GM19455 (cell line): ENCODE results near the gene TMTC2.

Experiments used
- ATAC-seq: cut with Tn5 transposase; IDR thresholded peaks from one replicate; pipeline ENCODE4 v1.9.1; 2021; ENCODE audit not compliant: unreplicated experiment

Gene TMTC2

DNA sequence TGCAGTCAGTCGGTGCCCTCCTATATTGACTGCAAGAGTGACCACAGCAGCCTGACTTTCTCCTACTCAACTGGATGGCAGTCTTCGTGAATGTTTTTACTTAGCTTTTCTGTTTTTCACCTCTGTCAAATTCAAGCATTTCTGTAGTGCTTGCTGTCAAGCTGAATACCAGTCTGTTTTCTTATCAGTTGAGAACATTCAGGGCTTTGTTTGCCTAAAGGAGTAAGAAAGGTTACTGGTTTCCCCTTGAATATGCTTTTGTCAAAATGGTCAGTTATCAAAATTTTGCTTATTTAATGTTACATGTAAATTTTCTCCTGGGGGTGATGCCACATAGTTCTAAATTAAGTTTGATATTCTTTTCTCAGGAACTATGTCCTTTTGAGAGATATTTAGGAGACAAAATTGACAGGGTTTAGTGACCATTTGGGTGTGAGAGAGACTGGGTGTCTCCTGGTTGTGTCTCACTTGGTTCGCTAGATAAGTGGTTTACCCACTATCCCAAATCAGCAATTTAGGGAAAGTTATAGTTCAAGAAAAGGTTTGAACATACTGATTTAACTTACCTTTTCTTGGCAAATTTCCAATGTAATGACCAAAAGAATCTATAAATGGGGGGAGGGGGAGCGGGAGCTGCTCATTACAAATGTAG is 366.3 kb downstream of the TMTC2 start:
- no peak for ATAC-seq

GRCh38 chr12:83057436-83057835 is 370.7 kb downstream of the TMTC2 start:
- no peak for ATAC-seq

GRCh38 chr12:83059107-83059506 is 372.4 kb downstream of the TMTC2 start:
- no peak for ATAC-seq

GRCh38 chr12:83065562-83065961 is 378.9 kb downstream of the TMTC2 start:
- no peak for ATAC-seq

GRCh38 chr12:83067981-83068380 is 381.3 kb downstream of the TMTC2 start:
- no peak for ATAC-seq

- ATAC-seq, result no peak
These were observed 387.7 kb downstream of the TMTC2 start for GRCh38 chr12:83074358-83074894.

DNA sequence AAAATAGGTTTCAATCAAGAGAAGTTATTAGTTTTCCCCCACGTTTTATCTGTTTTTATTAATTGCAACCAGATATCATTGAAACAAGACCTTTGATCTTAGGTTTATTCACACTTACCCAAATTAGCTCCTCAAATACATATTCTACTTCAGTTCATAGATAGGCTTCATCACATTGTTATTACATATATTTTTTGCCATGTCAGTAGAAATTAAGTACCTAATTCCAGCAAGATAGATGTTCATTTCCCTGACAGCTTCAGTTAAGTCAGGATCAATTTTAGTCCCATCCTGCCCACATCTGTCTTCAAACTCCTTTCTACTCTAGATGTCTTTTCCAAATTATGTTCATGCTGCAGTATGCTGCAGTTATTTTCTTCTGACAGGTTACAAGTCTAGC is 388.8 kb downstream of the TMTC2 start:
- no peak for ATAC-seq

- no peak for ATAC-seq
These were observed 390.3 kb downstream of the TMTC2 start for GRCh38 chr12:83077041-83077440.

DNA sequence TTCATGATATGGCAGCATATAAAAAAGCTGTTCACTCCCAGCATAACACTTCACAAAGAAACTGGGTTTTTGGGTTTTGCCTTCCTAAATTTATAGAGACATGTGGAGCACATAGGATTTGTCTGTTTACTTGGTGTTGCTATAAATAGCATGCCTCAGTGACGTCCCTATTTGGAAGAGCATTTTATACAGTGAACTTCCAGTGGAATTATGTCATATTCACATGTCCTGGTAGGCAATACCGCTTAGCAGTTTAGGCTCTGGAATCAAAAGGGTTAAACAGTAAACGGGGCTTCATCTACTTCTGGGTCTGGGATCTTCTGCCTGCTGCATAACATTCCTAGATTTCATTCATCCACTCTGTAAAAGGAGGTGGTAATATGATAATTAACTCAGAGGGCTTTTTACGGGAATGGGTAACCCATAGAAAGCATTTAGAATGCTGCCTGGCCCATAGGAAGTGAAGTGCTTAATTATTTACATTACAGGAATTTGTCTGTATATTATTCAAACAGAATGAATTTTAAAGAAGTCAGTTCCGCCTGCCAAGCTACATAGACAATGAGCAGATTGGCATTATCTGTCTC is 396.1 kb downstream of the TMTC2 start:
- no peak for ATAC-seq

- ATAC-seq, result no peak
These were observed 396.9 kb downstream of the TMTC2 start for GRCh38 chr12:83083616-83084015.

GRCh38 chr12:83084516-83085234 is 398.0 kb downstream of the TMTC2 start:
- no peak for ATAC-seq

DNA sequence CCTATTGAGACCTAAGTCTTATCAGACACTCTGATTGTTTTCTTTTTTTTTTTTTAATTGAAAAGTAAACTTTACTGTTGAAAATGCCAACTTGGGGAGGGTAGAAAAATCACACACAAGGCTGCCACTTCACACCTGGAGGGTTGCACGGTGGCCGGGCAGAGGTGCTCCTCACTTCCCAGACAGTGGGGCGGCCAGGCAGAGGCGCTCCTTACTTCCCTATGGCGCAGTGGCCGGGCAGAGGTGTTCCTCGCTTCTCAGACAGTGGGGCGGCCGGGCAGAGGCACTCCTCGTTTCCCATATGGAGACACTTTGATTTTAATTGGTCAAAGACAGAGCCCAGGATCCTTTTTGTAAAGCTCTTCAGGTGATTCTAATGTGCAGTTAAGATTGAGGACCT is 399.3 kb downstream of the TMTC2 start:
- ATAC-seq, result no peak

- no peak for ATAC-seq
These were observed 402.9 kb downstream of the TMTC2 start for GRCh38 chr12:83089575-83089974.

DNA sequence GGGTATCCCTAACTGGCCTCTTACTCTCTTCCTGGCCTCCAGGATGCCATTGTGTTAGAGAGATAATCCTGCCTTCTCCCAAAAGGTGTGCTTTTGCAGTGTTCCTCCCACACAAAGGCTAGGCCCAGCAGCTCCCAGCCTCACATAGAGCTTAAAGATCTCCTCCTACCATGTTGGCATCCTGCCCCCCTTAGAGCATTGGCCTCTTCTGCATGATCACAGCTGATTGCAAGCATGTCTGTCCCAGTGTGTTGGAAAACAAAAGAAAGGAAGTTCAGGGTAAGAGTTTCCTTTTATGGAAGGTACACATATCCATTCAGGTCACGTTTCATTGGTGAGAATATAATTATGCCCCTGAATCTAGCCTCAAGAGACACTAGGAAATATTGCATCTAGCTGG is 405.4 kb downstream of the TMTC2 start:
- ATAC-seq, result no peak

DNA sequence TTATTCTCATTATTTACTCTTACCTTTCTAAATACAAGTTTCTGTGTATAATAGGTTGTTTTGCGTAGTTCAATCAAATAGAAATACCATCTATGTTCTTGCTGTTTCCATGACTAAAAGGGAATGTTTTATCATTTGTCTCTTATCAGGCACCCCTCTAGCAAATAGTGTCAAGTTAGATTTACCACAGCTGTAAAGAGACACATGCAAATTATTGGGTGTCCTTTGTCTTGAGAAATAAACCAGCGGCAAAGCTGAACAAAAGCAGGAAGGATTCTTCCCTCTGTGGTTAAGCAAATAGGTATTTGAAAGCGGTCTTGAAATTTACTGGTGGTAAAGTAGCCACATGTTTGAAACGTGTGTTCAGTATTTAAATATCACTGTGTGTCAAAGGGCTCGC is 405.9 kb downstream of the TMTC2 start:
- ATAC-seq, result no peak

- ATAC-seq, result no peak
These were observed 406.7 kb downstream of the TMTC2 start for GRCh38 chr12:83093426-83093825.

DNA sequence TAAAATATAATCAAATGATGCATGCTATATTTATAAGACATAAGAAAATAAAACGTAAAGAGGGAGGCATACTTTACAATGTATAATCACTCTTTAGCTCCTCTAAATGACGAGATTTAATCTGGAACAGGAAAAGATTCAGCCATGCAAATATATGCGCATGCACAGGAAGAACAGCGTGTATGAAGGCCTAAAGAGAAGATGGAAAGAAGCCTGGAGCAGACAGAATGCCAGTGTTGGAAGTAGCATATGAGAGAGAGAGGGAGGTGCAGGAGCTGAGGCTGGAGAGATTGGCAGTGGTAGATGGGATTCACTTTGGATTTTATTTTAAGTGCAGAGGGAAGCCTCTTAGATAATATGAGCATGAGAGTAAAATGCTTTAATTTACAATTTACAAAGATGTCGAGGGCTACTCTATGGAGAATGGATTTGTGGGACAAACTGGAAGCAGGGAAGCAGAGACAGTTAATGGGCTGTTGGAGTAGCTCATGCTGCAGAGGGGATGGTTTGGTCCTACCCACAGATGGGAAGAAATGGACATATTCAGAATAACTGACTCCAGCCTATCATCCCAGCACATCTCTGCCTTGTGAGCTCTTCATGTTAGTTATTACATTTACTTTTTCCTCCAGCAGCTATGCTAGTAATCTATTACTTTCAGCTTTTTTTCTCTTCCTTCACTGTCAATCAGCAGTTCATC is 411.1 kb downstream of the TMTC2 start:
- no peak for ATAC-seq

DNA sequence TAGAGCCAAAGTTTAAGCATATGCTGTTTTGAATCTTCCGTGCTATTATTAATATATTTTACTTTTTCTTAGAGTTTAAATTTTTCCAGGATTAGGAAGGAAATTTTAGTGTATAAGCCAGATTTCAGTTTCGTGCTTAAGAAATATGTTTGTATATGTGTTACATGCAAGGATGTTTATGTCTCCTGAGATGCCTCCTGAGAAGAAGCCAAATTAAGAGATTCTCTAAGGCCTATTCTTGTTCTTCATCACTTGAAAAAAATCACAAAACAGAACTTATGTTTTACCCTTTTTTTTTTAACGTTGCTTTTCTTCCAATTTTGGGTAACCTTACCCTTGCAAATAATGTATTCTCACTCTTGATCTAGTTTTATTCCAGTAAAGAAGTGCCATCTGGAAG is 412.7 kb downstream of the TMTC2 start:
- no peak for ATAC-seq

- ATAC-seq, result no peak
These were observed 415.8 kb downstream of the TMTC2 start for GRCh38 chr12:83102499-83102898.

DNA sequence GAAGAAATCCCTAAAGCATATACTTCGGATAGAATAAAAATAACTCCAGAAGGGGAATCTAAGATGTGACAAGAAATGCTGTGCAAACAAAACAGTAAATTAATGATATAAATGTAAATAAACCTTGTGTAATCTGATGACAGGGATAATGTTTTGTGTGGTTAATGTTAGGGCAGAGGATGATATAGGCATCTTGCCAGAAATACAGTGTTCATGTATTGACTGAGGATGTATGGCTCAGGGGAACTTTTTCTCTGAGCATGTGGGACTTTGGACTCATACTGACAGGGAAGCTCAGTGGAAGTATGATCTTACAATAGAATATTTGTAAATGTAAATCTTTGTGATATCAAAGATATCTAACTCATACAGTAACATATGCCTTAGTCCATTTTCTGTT is 420.2 kb downstream of the TMTC2 start:
- no peak for ATAC-seq

- no peak for ATAC-seq
These were observed 423.7 kb downstream of the TMTC2 start for GRCh38 chr12:83110424-83110823.

- ATAC-seq, result no peak
These were observed 427.2 kb downstream of the TMTC2 start for GRCh38 chr12:83113945-83114344.
